HG03460 (cell line): ENCODE data around the gene LIMD2.

Experiments
- ATAC-seq: cut with Tn5 transposase; IDR thresholded peaks from one replicate; pipeline ENCODE4 v1.9.1; 2021; ENCODE audit not compliant: unreplicated experiment

LIMD2 gene

DNA sequence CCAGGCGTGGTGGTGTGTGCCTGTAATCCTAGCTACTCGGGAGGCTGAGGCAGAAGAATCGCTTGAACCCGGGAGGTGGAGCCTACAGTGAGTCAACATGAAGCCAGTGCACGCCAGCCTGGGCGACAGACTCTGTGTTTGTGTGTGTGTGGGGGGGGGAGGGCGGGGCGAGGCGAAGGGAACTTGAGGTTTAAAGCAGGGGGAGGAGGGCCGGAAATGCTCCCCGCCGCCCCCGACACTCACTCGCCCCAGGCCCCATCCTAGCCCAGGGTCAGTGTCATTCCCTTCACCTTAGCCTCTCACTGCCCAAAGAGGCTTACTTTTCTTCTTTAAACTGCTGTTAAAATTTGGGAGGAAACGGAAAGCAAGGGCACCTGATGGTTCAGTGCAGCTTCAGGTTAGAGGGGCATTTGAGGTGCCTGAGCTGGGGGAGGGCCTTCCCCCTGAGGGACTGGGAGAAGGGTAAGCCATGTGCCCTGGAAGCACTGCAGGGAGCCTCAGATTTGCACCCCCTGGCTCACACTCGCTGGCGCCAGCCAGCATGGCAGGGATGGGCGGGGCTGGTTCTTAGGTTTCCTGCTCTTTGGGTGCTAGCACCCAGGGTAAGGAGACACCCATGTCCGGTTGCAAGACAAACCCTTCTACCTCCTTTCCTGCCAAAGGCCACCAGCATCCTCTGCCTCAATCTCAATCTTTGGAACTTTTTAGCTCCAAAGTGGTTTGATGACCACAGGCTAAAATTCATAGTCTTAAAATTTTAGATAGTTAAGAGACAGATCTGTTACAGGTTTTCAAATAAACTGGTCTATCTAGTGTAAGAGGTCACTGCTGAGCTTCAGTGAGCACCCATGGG is 2.2 kb upstream of the LIMD2 start:
- ATAC-seq: no peak

DNA sequence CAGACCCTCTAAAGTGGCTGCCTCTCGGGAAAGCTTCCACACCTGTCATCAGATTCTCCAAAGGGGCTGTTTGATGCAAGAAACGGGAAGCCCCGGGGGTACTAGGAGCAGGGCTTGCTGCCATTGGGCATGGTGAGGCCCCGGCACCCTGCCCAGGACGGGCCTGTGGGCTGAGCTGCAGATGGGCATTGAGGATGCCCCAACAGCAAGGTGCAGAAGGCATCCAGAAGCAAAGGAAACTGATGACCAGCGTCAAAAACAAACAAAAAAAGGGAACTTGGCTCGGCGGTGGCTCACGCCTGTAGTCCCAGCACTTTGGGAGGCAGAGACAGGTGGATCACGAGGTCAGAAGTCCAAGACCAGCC is 1.5 kb upstream of the LIMD2 start:
- no peak for ATAC-seq

- ATAC-seq: no peak
Measured at GRCh38 chr17:63700528-63701455, 867 bp upstream of the LIMD2 start.

DNA sequence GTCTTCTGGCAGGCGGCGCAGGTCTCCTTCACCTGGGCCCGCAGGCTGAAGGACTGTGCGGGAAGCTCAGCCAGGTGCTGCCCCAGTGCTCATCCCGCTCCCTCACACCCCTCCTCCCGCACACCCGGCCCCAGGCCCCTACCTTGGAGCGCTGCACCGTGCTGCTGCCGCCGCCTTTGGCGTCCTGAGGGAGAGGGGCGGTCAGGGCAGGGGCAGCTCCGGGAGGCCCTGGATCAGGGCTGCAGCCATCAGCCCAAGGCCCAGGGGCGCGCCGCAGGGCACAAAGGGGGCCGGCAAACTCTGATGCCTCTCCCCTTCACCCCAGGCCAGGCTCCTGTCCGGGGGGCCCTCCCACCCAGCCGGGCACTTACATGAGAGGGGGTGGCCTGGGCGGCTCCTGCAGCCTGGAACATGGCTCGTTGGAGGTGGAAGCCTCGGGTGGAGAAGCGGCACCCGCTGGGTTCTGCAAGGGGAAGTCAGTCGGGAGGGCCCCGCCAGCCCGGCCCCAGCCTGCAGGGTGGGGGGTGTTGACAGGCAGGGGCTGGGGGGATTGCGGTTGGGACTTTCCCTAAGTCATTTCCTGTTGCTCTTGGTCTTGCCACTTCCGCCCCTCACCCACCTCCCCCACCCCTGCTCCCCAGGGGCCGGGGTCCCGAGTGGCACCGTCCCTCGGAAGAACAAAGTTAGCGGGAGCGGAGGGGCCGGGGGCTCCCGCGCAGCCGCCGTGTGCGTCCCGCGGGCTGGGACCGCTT is 863 bp downstream of the LIMD2 start:
- ATAC-seq: peak; percentile 31

- ATAC-seq: no peak
Measured at GRCh38 chr17:63698381-63698885, 1.5 kb downstream of the LIMD2 start.

DNA sequence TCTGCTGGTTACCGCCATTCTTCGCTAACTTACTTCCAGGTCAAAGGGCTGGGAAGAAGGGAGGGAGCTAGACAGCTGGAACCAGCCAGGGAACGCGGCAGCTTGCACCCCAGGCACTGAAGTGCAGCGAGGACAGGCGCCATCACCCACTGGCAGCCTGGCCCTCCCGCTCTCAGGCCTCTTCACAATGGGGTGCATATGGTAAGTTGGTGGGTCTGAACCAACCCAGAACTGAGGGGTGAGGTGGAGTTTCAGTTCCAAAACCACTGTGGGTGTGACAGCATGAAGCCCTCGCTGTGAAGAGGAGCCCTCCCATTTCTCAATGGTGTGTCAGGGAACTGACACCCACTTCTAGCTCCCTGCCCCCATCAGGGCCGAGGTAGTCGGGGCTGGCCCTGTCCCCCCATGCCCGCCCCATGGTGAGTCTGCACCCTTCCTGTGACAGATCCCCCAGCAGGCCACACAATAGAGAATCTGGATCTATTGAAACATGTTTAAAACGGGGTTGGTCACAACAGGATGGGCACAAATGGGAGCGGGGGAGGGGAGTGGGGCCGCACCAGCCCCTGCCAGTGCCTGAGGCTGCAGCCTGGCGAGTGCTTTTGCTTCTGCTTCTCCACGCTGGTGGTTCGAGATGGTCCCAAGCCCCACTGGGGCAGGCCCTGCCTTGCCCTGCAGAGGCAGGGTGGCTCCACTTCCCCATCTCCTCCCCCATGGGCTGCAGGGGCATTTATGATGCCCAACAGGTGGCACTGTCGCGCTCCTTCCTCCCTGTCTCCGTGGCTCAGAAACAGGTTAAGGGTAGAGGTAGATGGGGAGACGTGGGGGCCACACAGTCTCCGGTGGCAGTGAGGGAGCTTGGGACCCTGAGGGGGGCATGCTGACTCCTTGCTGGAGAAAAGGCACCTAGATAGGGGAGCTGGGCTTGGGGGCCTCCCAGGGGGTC is 2.3 kb downstream of the LIMD2 start:
- no peak for ATAC-seq

DNA sequence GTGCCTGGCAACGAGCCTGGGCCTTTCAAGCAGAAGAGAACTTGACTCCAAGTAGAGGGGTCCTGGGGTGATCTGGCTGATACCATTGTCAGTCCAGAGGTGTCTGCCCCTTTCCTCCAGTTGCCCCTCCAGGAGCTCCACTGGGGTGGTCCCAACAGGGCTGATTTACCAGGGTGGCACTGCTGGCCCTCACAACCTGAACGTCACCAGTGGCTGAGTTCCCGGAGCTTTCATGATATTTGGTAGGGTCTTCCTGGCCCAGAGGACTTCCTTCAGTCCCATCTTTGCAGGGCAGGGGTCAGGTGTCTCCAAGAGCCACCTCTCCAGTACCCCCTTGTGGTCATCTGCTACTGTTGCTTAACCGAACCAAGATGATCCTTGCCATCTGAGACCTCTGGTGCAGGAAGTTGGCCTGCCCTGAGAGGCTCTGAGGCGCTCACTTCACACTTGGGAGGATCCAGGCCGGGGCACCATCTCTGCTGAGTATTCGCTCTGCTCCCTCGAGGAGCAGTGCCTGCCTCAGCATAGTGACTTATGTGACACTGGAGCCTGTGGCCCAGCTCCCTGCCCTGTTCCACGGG is 3.5 kb downstream of the LIMD2 start:
- no peak for ATAC-seq

DNA sequence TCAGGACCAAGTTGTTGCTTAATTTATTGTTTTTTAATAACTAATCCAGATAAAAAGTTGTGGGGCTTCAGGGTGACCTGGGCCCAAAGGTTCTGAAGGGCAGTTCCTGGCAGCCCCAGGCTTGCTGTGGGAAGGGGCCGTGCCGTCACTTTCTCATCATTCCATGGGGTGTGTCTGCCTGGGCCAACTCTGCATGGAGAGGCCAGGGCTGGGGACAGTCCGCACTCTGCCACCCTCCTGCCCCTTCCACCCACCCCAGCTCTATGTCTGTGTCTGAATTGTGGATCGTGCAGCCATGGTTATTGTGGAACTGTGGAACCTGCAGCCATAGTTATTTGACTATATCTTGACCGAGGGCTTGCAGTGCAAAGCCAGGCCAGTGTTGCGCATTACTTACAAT is 4.0 kb downstream of the LIMD2 start:
- no peak for ATAC-seq

- ATAC-seq: no peak
Measured at GRCh38 chr17:63694950-63695773, 4.8 kb downstream of the LIMD2 start.

DNA sequence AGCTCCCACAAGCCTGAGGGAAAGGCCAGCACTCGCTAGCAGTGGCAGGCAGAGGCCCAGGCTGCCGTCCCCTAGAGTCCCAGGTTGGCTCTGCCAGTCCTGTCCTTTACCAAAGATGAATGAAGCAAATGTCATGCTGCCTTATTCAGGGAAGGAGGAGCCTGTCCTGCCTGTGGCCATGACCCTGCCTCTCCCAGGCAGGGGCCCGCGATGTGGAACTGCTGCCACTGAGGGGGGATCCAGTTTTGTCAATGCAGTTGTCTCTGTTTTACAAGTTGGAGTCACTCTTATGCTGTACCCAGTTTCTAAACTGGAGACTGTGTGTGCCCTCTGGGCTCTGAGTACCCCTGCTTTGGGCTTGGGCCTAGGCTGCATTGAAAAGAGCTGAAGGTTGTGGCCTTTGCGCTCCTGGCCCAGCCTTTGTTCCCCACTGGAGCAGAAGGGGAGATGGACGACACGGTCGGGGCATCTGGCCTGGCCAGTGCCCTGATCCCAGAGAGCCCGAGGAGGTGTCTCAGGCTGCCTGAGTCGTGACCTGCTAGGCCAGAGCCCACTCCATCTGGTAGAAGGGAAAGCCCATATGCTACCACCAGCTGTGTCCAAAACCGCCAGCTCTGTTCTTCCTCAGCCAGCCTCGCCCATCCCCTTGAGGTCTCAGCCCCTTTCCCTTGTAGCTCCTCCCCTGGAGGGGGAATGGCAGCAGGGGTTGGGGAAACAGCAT is 5.5 kb downstream of the LIMD2 start:
- no peak for ATAC-seq

GRCh38 chr17:63693411-63694113 is 6.4 kb downstream of the LIMD2 start:
- ATAC-seq: no peak

DNA sequence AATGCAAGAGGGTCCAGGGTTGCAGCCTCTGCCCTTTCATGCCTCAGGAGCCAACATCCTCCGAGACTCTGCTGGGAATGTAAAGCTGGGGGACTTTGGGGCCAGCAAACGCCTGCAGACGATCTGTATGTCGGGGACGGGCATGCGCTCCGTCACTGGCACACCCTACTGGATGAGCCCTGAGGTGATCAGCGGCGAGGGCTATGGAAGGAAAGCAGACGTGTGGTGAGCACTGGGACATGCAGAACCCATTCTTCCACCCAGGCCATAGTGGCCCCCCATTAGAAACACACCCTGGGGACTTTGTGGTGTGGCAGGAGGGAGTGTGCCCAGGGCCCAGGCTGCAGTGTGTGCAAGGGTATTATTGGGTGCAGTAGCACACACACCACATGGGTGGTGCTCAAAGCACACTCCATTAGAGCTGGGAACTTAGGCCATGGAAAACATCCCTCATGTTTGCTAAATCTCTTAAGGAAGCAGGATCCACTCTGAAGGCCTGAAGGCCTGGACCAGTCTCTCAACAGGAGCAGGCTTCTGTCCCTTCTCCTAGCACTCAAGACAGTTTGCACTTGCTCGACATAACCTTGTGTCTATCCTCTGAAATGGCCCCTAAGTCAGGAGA is 7.6 kb downstream of the LIMD2 start:
- ATAC-seq: no peak

- ATAC-seq: no peak
Measured at GRCh38 chr17:63689479-63689878, 10.4 kb downstream of the LIMD2 start.

- ATAC-seq: no peak
Measured at GRCh38 chr17:63688396-63689020, 11.4 kb downstream of the LIMD2 start.

DNA sequence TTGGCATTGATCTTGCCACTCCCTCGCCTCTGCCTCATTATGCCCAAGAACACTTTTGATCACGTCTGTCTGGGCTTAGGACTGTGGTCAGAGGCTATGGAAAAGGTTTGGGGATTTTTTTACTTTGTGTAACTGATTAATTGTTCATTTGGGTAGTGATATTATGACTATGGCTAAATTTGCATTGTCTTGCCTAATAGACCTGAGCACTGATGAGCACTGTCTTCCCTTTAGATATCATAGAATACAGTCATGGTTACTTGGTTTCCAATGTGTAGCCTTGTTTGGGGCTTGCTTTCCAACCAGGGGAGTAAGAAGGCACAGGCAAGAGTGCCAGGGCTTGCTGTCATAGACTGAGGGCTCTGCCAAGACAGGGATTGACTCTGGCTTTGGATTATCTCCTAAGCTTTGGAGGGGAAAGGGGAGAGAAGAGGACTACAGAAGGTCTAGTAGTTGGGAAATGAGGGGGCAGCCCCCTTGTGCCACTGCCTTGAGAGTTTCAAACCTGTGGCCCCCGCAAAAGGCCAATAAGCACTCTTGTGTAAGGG is 13.7 kb downstream of the LIMD2 start:
- ATAC-seq: no peak

DNA sequence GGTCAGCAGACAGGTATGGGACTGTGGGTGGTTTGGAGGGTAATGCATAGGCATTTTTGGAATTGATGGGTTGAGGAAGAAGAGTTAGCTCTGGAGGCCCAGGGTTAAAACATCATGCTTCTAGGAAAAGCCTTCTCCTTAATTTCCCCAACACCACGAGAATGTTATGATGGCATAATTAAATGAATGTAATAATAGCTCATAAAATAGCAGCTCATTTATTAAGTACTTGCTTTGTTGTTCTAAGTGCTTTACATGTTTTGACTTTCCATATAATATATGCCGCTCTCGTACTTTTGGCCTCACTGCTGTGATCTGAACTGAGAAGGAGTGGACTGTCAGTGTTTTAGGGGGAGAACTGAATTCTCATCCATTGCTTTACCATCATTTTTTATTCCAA is 14.3 kb downstream of the LIMD2 start:
- ATAC-seq: no peak
